Airway epithelial cell (primary cell): ENCODE results near the gene YWHAB. TPM values are rescaled to one million over a fixed set of nuclear protein-coding genes. Genes with fewer than 3 reads are reported as not detected.

ENCODE experiments used
- total RNA-seq: library from RNA; depleted of rRNA; stranded (reverse); fragments of >200 nt; gene quantifications from 2 replicates; pipeline ENCODE4 v1.2.3, GENCODE V29; 2015

YWHAB gene
- 124 and 134 TPM in 2 replicates for total RNA-seq

DNA sequence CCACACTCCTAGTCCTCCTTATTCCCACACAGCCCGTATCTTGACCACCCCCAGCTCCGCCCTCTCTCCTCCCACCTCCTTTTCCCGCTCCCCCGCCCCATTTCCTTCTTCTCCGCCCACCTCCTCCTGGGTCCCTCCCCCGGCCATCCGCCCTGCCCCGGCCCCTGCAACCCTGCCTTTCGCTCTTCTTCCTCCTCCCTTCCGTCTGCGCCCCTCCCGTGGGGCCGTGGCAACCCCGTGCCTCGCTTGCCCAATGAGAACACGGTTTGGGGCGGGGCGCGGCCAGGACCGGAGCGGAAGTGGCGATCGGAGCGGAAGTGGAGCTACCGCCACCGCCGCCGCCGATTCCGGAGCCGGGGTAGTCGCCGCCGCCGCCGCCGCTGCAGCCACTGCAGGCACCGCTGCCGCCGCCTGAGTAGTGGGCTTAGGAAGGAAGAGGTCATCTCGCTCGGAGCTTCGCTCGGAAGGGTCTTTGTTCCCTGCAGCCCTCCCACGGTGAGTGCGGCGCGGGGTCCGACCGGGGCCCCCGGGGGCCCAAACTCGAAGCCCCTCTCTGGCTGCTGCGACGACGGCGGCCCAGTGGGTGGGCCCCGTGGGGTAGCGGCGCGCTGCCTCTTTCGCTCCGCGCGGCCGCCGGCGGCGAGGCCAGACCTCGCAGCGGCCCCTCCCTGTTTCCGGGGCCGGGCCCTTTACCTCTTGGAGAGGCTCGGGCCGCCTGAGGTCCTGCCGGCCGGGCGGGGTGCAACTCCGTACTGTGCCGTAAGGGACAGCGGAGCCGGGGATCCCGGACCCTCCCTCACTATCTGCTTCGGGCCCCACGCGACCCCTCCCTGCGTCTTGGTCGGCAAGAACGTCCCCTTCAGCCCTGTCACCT is at the start of gene YWHAB:
Gene YWHAB, plus strand, starts transcription at position 314 of the 874 bp plus-strand sequence. CDS start 15,829 bp downstream, outside the sequence.

DNA sequence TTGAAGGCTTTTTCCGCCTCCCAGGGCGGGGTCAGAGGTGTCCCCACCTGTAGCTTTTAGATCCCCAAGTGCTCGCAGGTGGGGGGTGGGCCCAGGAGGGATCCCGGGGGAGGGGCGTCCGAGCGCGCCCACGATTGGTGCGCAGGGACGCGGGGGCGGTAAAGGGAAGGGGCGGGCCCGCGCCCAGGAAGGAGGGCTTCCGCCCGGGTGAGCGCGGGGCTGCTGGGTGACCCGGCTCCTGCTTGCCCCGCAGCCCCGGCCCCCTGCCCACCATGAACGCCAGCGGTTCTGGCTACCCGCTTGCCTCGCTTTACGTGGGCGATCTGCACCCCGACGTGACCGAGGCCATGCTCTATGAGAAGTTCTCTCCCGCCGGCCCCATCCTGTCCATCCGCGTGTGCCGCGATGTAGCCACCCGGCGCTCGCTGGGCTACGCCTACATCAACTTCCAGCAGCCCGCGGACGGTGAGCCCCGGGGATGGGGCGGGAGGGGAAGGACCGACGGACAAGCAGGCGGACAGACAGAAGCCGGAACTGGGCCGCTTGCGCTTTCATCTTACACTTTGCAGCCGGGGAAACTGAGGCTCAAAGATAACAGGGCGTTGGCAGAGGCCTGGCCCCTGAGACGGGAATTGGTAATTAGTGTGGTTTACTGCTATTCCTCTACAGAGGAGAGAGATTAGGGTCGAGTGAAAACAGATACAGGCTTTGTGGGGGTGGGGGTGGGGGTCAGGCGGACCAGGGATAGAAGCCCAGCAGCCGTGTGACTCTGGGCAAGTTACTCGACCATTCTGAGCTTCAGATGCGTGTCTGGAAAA is 24.6 kb downstream of the YWHAB start, which contains the start of gene PABPC1L:
Gene PABPC1L, plus strand, starts transcription at position 189 of the 818 bp plus-strand sequence. Its CDS starts 84 bp downstream, at position 273.

Other genes starting within 250 kb of the YWHAB start
- 22.1 and 29.6 TPM in 2 replicates for gene ADA, start 234.0 kb upstream of the YWHAB start, total RNA-seq
- 0.28 and 0.63 TPM in 2 replicates for gene CCN5, start 170.3 kb upstream of the YWHAB start, total RNA-seq
- gene KCNK15, start 139.8 kb upstream of the YWHAB start, total RNA-seq: not detected in 2 replicates
- not detected in 2 replicates for gene RIMS4, start 75.2 kb upstream of the YWHAB start, total RNA-seq
- gene PABPC1L, start 24.4 kb downstream of the YWHAB start, total RNA-seq: 2.1 and 5.9 TPM in 2 replicates
- 37.5 and 54.0 TPM in 2 replicates for gene TOMM34, start 74.7 kb downstream of the YWHAB start, total RNA-seq
- 11.8 and 16.2 TPM in 2 replicates for gene STK4, start 80.8 kb downstream of the YWHAB start, total RNA-seq
- gene KCNS1, start 215.4 kb downstream of the YWHAB start, total RNA-seq: 0.99 and 1.5 TPM in 2 replicates
- gene WFDC5, start 229.5 kb downstream of the YWHAB start, total RNA-seq: 0.56 and 1.2 TPM in 2 replicates
- not detected in 2 replicates for gene WFDC12, start 238.8 kb downstream of the YWHAB start, total RNA-seq